GM18868 (cell line): Measurements from ENCODE around the gene CNP.
A peak's percentile ranks its signal among the peaks of the same experiment; 100 is the strongest.
"Not testable (repeated sequence)": the region's sequence is repeated elsewhere in the genome, so short reads cannot be mapped to it uniquely, and the experiment has no call there.

Experiments used
- ATAC-seq: cut with Tn5 transposase; IDR thresholded peaks from one replicate; pipeline ENCODE4 v1.9.1; 2021; ENCODE audit warnings: mild to moderate bottlenecking, moderate library complexity; ENCODE audit not compliant: unreplicated experiment

The CNP gene

DNA sequence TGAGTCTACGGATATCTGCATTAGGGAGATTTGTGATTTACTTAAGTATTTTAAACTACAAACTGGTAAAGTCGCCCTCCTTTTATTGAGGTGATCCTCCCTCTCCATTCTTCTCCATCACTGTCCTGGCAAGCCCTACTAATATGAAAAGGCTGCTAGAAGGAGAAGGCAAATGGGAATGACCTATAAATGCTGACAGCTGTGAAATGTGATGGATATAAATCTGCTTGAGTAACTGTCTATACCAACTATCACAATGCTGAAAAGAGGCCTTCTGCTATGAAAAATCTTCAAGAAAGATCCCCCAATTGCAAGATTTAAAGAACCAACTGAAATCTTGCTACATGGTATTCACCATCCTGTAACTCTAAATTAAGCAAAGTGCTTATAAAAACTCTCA, 35.1 kb downstream of the CNP start:
- ATAC-seq, result no peak

DNA sequence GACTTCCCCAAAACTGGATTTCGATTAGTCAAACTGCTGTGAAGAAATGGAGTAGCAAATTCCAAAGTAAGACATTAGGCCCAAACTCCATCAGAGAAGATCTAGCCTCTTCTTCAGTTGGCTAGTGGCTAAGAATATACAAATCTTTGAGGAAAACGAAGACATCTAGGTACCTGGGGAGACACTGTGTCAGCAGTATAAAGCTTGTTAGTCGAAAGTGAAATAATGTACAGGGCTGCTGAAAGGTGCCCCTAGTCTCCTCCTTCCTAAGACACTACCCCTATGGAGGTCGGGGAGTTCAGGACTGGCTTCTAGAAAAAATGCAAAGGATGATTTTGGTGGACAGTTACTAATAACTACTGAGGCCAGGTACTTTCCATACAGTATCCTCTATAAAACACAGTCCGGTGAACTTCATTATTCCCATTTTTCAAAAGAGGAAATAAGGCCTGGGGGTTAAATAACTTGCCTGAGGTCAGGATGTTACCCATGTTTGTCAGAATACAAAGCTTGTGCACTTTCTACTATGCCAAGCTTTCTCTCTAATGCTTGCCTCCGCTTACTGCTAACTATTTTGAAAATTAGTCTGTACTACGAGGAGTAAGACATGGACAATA, 35.7 kb downstream of the CNP start:
- no peak for ATAC-seq

DNA sequence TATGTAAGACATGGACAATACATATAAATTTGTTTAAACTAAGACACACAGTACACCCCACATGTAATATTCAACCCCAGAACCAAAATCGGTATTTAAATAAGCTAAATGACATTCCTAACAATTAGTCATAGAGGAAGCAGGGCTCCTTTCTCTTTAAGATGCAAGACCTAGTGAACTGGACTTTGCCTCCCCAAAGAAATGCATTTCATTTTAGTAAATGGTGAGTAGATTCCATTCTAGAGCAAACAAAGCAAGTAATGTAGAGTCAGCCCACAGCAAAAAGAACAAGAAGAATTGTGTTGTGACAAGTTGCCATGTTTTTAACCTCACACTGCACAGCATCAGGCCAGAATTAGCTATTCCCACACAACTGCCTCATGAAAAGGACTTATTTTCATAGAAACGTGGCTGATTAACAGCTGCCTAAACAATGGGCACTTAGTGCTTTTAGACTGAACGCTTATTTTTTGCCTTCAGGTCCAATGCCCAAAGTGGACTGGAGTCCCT, 36.3 kb downstream of the CNP start:
- ATAC-seq, result no peak

DNA sequence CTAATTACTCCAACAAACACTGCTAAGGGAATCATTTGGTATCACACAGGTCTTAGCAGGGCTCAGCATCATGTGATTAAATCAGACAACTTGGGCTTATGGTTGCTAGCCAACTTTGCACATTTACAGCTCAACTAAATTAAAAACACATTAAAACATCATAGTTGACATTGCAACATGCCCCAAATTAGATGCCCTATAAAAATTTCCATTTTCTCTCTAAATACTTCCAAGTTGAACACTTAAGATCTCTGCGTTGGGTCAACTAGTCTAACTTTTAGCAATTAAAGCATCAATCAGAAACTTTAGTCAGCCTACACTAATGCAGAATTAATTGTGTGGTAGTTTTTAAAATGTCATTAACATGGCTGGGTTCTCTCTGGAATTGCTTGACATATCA, 38.6 kb downstream of the CNP start:
- no peak for ATAC-seq

DNA sequence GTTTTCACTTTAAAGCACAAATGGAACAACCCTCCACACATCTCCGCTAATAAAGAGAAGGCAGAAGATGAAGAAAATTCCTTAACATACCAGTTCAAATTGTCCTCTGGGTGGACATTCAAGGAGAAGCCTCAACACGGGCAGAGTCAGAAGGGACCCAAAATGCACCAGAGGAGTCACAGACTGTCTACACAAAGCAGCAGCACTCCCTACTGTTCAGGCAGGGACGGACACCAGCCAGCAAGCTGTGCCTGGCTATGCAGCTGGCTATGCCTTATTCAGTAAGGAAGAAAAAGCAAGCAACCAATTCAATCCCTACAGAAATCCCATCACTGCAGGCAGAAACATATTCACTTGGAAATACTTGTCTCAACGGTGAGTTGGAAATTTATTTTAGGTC, 42.6 kb downstream of the CNP start:
- no peak for ATAC-seq

DNA sequence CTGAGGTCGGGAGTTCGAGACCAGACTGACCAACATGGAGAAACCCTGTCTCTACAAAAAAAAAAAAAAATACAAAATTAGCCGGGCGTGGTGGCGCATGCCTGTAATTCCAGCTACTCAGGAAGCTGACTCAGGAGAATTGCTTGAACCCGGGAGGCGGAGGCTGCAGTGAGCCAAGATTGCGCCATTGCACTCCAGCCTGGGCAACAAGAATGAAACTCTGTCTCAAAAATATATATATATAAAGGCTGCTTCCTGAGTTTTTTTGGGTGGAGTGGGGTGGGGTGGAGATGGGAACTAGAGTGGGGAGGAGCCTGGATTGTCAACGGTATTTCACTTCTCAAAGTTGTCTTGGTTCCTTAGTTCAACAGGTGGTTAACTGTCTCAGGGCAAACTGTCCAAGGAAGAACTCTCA, 43.7 kb downstream of the CNP start:
- ATAC-seq, result not testable (repeated sequence)

DNA sequence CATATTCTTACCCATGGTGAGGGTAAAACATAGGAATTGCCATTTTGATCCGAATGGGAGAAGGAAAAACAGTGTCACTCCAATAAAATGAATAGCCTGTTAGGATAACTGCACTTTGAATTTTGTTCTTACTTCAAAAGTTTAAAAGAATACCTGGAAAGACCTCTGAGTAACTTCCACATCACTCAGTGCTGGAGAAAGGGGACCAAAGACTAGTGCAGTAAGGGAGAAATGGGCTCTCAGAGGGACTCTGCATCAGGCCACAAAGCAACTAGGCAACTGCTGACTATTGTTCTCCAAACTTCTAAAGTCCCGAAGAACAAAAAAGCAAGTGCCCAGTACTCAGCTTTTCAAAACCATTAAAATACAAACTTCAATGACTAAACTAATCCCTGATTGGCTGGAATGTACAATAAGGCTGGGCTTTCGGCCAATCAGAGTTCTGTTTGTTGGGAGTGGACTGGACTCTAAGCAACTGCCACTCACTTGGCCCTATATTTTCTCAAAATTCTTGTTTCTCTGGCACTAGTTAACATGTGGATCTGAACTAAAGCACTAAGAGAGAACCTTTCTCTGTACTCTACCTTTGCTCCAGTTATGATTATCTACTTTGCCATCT, 44.4 kb downstream of the CNP start:
- ATAC-seq, result no peak

DNA sequence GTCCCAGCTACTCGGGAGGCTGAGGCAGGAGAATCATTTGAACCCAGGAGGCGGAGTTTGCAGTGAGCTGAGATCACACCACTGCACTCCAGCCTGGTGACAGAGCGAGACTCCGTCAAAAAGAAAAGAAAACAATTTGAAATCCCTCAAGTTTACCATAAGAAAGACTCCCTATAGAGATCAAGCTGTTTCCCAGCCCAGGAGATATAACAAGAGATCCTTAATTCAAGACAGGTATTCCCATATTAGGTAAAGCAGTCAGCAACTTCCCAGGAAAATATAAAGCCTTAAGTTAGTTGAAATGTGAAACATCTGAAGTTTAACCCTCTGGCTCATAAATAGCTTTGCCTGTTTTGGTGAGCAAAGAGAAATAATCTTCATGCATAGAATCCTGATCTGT, 45.8 kb downstream of the CNP start:
- not testable (repeated sequence) for ATAC-seq

DNA sequence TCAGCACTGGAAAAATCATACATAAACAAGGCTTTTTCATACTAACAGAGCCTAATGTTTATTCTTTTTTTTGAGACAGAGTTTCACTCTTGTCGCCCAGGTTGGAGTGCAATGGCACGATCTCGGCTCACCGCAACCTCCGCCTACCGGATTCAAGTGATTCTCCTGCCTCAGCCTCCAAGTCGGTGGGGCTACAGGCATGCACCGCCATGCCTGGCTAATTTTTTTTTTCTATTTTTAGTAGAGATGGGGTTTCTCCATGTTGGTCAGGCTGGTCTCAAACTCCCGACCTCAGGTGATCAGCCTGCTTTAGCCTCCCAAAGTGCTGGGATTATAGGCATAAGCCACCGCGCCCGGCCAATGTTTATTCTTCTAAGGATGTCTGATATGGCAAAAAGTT, 47.1 kb downstream of the CNP start:
- not testable (repeated sequence) for ATAC-seq

DNA sequence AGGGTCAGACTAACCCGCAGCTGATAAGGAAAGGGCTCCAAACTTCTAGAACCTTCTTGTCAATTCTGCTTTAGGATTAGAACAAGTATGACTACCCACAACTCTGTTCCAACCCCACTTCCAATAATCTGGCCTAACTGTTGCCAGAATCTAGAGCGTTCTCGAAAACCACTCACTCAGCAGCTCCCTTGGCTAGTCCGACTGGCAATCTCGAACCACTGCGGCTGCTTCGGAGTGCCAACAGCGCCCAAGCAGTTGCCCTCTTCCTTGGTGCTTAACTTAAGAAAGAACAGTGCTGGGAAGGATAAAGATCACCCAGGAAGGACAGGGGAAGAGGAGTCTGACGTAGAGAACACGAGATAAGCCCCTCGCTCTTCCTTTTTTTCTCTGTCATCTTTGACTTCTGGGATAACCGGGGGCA, 49.8 kb downstream of the CNP start:
- ATAC-seq, result no peak

DNA sequence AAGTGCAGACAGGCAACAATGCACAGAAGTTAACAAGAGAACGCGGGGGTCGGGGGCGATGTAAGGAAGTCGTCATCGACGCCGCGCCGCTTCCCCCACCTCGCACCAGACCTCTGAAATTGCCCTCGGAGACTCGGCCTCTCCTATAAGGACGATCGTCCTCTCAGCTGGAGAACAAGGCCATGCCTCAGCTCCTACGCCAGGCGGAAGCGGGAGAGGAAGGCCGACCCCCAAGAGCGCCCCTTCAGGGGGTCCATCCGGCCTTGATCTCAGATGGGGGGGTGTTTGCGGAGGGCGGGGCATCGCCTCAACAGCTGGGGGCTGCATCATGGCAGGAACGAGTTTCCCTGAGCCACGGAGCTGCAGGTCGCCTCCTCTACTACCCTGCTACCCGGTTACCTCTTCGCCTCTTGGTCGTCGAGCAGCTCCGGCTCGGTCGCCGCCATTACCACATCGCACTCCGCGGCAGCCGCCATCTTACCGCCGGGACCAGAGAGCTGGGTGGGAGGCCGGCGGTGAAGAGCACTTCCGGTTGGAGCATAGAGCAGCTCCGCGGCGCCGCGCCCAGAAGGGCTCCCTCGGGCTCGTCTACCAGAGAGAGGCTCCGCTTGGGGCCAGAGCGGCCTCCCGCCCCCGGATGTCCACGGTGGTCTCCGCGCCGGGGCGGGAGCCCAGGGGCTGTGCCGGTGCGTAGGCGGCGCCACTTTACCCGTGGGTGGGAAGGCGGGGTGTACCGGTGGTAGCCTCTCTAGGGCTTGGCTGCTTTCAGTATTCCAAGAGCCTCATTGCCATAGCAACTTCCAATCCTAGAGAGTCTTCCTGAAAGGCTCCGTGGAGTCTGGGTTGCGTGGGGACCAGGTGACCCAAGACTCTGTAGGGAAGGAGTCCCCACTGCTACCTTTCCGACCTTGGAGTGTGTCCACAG, 50.6 kb downstream of the CNP start, which contains the start of gene DNAJC7:
Gene DNAJC7 (minus strand): TSS at position 499 of the 925 bp plus-strand sequence. CDS start 23 bp downstream, at position 476.
- peak; percentile 82 for ATAC-seq

DNA sequence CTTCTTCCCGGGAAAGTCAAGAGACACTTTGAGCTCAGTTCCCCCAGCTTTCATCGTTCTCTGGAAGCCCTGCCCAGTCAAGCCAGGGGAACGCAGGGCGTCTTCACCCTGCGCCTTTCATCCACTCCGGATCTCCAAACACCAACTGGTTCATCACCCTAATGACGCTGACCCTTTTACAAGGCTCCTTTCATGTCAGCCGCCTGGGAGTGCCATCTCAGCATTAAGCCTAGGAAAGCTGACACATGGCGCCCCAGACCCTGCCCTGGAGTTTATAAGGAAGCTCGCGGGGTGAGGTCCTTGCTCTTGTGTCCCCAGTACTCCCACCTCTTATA, 51.2 kb downstream of the CNP start:
- peak; percentile 5 for ATAC-seq

DNA sequence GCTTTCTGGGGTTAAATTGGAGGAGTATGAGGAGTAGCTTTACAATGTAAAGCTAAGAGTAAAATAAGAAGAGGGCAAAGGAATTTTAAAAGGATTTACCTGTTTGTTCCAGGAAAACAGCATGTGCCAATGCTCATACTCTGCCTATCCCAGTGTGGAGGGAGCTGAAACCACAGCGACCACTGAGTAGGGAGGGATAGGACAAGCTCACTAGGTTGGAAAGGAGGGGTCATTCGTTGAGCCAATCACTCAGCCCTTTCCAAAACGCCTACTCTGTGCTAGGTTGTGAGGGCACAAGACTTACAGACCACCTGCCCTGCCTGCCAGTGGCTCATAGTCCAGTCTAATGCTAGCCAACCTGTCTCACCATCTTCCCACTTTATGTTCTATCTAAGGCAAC, 51.7 kb downstream of the CNP start:
- ATAC-seq, result no peak

DNA sequence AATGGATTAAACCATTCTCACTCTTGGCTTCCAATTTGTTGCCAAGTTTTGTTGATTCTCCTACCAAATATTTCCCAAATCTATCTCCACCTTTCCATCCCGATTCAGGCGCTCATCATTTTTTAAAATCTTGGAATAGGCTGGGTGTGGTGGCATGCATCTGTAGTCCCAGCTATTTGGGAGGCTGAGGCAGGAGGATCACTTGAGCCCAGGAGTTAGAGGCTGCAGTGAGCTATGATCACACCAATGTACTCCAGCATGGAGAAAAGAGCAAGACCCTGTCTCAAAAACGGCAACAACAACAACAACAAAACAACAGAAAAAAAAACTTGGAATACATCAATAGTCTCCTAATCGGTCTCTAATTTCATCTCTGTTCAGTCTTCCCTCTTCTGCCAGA, 52.4 kb downstream of the CNP start:
- ATAC-seq, result no peak

DNA sequence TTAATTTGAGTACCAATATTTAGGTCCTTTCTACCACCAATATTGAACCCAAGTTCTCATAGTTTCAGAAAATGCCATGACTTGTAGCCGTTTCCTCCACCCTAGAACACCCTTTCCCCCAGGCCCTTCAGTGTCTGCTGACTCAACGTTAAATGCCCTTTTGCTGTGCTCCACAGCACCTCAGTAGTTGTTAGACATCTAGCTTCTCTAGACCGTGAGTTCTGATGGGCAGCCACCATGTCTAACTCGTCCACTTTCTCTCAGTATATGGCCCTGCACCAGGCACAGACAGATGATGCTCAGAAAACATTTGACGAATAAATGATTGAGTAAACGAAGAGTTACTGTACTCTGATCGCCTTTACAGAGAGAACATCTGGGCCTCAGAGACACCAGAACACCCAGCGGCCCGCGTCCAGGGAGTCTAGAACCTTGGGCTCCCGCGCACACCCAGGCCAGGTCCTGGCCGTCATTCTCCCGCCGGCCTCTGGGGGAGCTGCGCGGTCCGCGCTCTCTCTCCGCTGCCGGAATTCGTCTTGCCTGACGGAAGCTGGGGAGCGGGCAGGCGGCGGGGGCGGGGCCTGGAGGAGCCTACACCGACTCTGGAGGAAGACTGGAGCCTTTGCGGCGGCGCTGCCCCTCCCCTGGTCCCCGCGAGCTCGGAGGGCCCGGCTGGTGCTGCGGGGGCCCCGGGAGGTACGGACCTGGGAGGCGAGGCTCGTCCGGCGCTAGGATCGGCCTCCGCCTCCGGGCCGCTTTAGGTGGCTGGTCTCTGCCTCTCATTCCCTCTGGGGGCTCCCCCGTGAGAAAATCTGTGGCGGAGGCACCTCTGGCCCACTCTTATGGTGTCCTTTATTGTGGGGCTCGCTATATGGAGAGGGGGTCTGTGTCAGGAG, 53.2 kb downstream of the CNP start, which contains the start of gene NKIRAS2:
Gene NKIRAS2 (plus strand): TSS at position 582 of the 896 bp plus-strand sequence. CDS start 1,488 bp downstream, outside the sequence.
- ATAC-seq, result peak; percentile 58

DNA sequence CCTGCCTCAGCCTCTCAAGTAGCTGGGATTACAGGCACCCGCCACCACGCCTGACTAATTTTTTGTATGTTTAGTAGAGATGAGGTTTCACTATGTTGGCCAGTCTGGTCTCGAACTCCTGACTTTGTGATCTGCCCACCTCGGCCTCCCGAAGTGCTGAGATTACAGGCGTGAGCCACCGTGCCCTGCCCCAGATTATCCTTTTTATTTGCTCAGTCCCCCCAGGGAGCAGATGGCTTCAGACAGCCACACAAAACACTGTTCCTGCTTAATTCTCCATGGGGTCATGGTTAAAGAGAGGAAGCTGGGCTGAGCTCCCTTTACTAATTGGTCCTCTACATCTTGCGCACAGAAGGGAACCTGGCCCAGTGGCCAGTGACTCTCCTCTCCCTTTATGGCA, 54.2 kb downstream of the CNP start:
- ATAC-seq, result not testable (repeated sequence)

DNA sequence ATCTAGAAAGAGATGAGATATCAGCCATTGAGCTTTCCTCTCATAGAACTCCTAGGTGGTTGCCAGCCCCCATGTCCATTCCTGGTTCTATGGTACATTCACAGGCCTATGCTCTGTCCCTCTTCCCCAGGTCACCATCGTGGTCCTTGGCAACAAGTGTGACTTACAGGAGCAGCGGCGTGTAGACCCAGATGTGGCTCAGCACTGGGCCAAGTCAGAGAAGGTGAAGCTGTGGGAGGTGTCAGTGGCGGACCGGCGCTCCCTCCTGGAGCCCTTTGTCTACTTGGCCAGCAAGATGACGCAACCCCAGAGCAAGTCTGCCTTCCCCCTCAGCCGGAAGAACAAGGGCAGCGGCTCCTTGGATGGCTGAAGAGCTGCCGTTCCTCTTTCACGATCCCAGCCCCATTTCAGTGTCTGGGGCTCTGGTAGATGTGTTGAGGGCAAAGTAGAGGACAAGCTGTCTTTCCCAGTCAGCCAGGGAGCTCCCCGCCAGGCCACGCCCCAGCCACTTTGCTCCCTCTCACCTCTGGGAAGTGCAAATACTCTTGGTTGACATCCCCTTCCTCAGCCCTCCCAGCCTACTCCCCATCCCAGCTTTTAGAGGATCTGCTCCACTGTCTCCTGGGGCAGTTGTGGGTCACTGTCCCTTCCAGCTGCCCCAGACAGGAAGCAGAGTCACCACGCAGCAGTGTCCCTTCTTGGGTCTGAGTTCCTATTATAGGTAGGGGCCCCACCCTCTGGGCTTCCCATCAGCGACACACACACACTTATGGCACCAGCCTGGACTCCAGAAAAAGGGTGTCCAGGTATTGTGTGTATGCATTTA, 57.1 kb downstream of the CNP start:
- ATAC-seq, result no peak

DNA sequence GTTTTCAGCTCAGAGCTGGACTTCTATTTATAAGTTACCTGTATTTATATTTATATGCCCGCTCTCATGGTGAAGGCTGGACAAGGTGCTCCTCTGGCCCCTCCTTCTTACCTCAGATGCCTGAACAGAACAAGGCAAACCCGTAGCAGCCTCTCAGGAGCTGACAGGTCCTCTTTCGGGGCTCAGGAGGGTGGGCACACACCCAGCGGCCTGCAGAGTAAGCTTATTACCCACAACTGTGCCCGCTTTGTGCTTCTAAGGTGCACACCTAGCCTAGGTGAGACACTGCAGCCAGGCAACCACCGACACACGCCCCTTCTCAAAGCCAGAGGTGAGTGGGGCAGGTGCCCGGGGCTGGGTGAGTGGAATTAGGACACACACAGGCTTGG, 58.6 kb downstream of the CNP start:
- peak; percentile 10 for ATAC-seq

DNA sequence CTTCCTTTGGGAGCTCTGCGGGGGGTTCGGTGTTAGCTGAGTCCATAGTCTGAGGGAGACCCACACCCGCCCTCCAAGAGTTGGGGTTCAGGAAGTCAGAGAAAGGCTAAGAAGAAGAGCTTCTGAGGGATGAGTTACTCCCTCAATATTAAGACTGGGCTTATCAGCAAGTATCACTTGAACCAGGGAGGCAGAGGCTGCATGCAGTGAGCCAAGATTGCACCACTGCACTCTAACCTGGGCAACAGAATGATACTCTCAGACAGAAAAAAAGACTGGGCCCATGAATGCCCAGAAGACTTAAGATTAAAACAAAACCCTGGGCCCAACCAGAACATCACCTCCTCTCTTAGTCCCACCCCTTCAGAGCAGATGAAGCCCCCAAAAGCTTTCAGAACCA, 59.3 kb downstream of the CNP start:
- ATAC-seq, result no peak
